NCI-H1092 (cell line): ENCODE measurements around the gene SPN.
A peak's percentile ranks its signal among the peaks of the same experiment; 100 is the strongest.
"Not testable (repeated sequence)": the region's sequence is repeated elsewhere in the genome, so short reads cannot be mapped to it uniquely, and the experiment has no call there.

Source experiments
- DNase-seq: peaks from one replicate; lab custom pipeline; 2025; lab: John Stamatoyannopoulos, UW

Gene SPN

DNA sequence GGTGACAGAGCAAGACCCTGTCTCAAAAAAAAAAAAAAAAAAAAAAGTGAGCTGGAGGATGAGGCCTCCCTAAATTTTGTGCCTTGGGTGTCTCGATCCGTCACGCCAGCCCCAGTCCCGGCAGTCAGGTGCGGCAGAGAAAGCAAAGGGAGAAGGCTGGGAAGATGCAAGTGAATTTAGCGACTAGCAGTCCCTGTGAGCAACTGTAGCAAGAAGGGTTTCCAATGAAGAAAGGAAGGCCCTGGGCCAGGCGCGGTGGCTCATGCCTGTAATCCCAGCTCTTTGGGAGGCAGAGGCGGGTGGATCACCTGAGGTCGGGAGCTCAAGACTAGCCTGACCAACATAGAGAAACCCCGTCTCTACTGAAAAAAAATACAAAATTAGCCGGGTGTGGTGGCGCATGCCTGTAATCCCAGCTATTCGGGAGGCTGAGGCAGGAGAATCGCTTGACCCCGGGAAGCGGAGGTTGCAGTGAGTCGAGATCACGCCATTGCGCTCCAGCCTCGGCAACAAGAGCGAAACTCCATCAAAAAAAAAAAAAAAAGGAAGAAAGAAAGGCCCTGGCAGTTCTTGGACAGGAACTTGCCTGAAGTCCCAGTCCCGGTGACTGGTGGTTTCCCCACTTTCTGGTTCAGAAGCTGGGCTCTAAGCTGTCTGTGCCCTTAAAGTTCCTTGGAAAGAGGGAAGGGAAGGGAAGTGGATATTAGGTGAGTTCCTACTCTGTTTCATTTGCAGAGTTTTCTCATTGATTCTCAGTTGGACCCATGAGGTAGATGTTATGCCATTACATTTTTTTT, 14.1 kb downstream of the SPN start:
- DNase-seq = no peak

DNA sequence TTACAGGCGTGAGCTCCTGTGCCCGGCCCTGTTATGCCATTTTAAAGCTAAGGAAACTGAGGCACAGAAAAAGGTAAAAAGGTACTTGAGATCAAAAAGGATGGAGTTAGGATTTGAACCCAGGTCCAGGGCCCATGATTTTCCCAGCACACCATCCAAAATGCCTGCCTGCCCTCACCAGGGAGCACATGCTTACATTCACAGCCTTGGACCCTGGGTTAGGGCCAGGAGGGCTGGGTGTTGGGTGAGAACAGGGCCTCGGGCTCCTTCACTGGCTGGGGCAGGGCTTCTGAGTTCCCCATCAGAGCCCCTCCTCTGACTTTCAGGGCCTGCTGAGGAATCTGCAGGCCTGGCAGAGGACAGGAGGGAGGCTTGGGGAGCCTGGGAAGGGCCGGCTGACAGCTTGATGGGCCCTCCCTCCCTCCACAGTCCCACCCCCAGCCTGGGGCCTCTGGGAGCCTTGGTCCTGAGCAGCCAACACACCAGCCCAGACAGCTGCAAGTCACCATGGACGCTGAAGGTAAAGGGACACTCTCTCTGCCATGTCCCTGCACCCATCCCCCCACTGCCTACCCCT, 15.7 kb downstream of the SPN start, which contains the start of gene QPRT:
Gene QPRT, plus strand, starts transcription at position 490 of the 577 bp plus-strand sequence. Its CDS starts 18 bp downstream, at position 508.
- no peak for DNase-seq

- no peak for DNase-seq
Measured at GRCh38 chr16:29680180-29680598, 17.1 kb downstream of the SPN start.

- DNase-seq = no peak
Measured at GRCh38 chr16:29683543-29684090, 20.6 kb downstream of the SPN start.

GRCh38 chr16:29684679-29685078, 21.6 kb downstream of the SPN start:
- no peak for DNase-seq

DNA sequence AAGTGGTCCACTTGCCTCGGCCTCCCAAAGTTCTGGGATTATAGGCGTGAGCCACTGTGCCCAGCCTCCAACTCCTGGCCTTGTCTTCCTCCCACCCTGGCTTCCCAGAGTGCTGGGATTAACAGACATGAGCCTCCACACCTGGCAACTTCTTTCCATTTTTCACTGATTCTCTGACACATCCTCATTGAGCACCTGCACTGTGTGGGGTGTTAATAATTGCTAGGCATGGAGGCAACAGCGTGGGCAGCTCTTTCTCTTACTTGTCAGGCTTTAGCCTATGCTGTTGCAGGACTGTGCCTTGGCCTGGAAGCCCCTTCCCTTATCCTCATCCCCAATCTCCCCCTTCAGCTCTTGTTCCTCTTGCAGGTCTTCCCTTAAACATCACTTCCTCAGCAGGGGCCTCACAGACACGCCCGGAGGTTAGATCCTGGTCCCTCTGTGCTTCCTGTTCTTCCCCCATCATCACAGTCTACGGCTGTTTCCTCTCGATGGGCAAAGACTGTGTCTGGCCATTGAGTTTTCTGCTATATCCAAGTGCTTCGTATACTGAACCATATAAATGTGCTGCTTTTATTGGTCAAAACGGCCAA, 23.8 kb downstream of the SPN start:
- DNase-seq = no peak

- DNase-seq = no peak
Measured at GRCh38 chr16:29687755-29688154, 24.7 kb downstream of the SPN start.

GRCh38 chr16:29688172-29688571, 25.1 kb downstream of the SPN start:
- no peak for DNase-seq

DNA sequence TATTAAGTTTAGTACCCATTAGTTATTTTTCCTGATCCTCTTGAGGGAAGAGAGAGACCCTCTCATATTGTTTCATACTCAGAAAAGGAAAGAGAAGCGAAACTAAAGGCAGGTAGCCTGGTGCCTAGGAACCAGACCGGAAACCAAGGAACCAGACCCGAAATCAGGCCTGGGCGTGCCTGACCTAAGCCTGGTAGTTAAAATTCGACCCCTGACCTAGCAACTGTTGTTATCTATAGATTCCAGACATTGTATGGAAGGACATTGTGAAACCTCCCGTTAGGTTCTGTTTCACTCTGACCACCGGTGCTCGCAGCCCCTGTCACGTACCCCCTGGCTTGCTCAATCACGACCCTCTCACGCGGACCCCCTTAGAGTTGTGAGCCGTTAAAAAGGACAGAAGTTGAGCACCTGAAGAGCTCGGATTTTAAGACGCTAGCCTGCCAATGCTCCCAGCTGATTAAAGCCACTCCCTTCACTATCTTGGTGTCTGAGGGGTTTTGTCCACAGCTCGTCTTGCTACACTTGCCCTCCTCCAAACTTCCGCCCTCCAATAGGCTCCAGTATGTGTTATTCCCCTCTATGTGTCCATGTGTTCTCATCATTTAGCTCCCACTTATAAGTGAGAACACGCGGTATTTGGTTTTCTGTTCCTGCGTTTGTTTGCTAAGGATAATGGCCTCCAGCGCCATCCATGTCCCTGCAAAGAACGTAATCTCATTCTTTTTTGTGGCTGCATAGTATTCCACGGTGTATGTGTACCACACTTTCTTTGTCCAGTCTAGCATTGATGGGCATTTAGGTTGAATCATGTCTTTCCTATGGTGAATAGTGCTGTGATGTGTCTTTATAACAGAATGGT, 26.7 kb downstream of the SPN start:
- not testable (repeated sequence) for DNase-seq

- DNase-seq = not testable (repeated sequence)
Measured at GRCh38 chr16:29692606-29693005, 29.6 kb downstream of the SPN start.

- no peak for DNase-seq
Measured at GRCh38 chr16:29694384-29695195, 31.5 kb downstream of the SPN start.

- DNase-seq = not testable (repeated sequence)
Measured at GRCh38 chr16:29695675-29696074, 32.6 kb downstream of the SPN start.

DNA sequence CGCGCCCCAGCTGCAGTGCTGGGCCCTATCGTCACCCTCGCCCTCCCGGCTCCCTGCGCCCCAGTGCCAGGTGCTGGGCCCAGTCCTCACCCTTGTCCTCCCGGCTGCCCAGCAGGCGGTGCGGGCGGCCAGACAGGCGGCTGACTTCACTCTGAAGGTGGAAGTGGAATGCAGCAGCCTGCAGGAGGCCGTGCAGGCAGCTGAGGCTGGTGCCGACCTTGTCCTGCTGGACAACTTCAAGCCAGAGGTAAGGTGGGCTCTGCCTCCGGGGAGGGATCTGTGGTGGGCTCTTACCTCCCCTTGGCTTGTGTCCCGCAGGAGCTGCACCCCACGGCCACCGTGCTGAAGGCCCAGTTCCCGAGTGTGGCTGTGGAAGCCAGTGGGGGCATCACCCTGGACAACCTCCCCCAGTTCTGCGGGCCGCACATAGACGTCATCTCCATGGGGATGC, 33.9 kb downstream of the SPN start:
- DNase-seq = no peak

- DNase-seq = no peak
Measured at GRCh38 chr16:29697391-29697790, 34.3 kb downstream of the SPN start.

GRCh38 chr16:29698042-29698441, 35.0 kb downstream of the SPN start:
- no peak for DNase-seq

- DNase-seq = no peak
Measured at GRCh38 chr16:29698484-29699323, 35.7 kb downstream of the SPN start.

DNA sequence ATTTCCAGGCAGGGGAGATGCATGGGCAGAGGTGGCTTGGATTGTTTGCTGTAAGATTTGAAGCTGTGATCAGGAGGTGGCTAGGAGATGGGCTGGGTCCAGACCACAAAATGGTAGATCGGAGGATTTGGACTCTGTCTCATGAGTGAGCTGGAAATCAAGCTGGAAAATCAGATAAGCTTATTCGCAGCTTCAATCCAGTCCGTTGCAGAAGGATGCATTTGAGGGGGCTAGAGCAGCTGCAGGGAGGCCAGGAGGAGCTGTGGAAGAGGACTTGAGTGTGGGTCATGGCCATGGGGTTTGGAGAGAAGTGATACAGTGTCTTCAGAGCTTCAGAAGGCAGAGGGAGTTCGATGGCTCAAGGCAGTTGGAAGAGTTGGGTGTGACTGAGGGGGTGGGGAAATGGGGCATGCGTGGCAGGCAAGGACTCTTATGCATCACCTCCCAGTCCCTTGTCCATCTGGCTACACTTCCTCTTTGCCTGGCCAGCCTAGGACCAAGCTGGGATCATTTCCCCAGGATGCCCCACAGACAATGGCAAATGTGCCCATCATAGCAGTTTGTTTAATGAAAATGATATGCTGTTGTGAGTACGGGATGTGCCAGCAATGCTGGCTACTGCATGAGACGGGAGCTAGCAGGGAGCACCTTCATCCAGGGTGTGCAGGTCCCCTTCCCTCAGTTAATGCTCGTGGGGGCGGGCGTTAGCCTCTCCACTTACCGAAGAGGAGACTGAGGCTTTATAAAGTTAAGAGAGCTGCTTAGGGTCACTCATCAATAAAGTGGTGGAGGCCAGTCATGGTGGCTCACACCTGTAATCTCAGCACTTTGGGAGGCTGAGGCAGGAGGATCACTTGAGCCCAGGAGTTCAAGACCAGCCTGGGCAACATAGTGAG, 36.5 kb downstream of the SPN start:
- no peak for DNase-seq

DNA sequence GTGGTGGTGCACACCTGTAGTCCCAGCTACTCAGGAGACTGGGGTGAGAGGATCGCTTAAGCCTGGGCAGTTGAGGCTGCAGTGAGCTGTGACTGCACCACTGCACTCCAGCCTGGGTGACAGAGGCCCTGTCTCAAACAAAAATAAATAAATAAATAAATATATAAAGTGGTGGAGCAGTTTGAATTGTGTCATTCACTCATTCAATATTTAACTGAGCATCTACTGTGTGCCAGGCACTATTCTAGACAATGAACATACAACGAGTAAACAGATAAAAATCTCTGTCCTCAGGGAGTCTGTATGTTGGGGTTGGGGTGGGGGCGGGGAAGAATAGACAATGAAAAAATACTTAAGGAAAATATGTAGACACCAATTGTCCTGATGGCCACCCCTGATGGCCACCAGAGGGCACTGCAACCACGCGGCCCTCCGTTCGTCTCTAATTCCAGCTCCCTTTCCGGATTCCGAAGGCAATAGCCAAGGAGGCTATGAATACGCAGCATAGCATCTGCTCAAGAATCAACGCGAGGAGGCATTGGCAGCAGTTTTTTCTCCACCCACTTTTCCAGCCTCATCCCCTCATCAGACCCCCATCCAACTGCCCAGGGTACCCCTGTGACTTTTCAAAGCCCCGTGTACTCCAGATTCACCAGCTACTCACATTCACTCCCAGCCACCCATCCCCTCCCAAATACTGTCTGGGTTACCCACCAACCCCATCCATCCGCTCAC, 37.4 kb downstream of the SPN start:
- peak; percentile 53 for DNase-seq
